Neuronal stem cell (in vitro differentiated cells): ENCODE measurements around the gene SLC39A3.

Source experiments
- DNase-seq: peaks from one replicate; pipeline ENCODE4 v3.0.0-alpha.2; 2013; ENCODE audit warnings: low spot score
- H2AFZ ChIP-seq: one replicate; pipeline ENCODE4 v1.6.1; 2013; ENCODE audit warnings: mild to moderate bottlenecking, low read length, inconsistent platforms
- H2AK5ac ChIP-seq: 2 replicates; pipeline ENCODE4 v1.6.1; 2013; ENCODE audit warnings: low read depth, mild to moderate bottlenecking, inconsistent platforms, low read length, moderate library complexity, mixed read lengths
- H2BK120ac ChIP-seq: 2 replicates; pipeline ENCODE4 v1.6.1; 2013; ENCODE audit warnings: low read depth, mild to moderate bottlenecking, inconsistent platforms, low read length, moderate library complexity, mixed read lengths
- H2BK12ac ChIP-seq: one replicate; pipeline ENCODE4 v1.6.1; 2013; ENCODE audit warnings: low read length, inconsistent platforms
- H2BK15ac ChIP-seq: 2 replicates; pipeline ENCODE4 v1.6.1; 2013; ENCODE audit warnings: mild to moderate bottlenecking, low read length, inconsistent platforms, mixed read lengths
- H2BK5ac ChIP-seq: one replicate; pipeline ENCODE4 v1.6.1; 2013; ENCODE audit warnings: inconsistent platforms, mild to moderate bottlenecking, low read length, moderate library complexity
- H3K14ac ChIP-seq: one replicate; pipeline ENCODE4 v1.6.1; 2013; ENCODE audit warnings: low read length, inconsistent platforms
- H3K18ac ChIP-seq: 2 replicates; pipeline ENCODE4 v1.6.1; 2013; ENCODE audit warnings: low read length, inconsistent platforms
- H3K23ac ChIP-seq: 2 replicates; pipeline ENCODE4 v1.6.1; 2013; ENCODE audit warnings: low read depth, mild to moderate bottlenecking, mixed read lengths, low read length, inconsistent platforms; ENCODE audit not compliant: poor library complexity
- H3K27ac ChIP-seq: replicated peaks from 3 replicates; pipeline ENCODE4 v1.5.1; 2013; ENCODE audit warnings: low read length, inconsistent platforms
- H3K27me3 ChIP-seq, 3 experiments: 2 replicates each; pipeline ENCODE4 v1.6.1; 2013; ENCODE audit warnings: low read length in 3 of 3, mild to moderate bottlenecking in 2 of 3, inconsistent platforms in 1 of 3, low read depth in 1 of 3, mixed read lengths in 1 of 3, moderate library complexity in 1 of 3; ENCODE audit not compliant: control insufficient read depth in 3 of 3, insufficient read depth in 3 of 3
- H3K36me3 ChIP-seq, 2 donors: replicated peaks in 1 of 2; 2 replicates each; pipeline ENCODE4 v1.6.1; 2013; ENCODE audit warnings: low read length in 2 of 2; ENCODE audit not compliant: control insufficient read depth in 2 of 2, insufficient read depth in 2 of 2
- H3K4ac ChIP-seq: 2 replicates; pipeline ENCODE4 v1.6.1; 2013; ENCODE audit warnings: inconsistent platforms, mild to moderate bottlenecking, low read length, moderate library complexity
- H3K4me1 ChIP-seq, 2 donors: 1 replicate in 1 of 2; 2 replicates in 1 of 2; pipeline ENCODE4 v1.6.1; 2013; ENCODE audit warnings: low read length in 2 of 2, low read depth in 1 of 2; ENCODE audit not compliant: control insufficient read depth in 2 of 2, insufficient read depth in 1 of 2
- H3K4me2 ChIP-seq: one replicate; pipeline ENCODE4 v1.6.1; 2013; ENCODE audit warnings: mild to moderate bottlenecking, low read length, inconsistent platforms; ENCODE audit not compliant: insufficient read depth, poor library complexity, severe bottlenecking
- H3K4me3 ChIP-seq, 2 donors: 2 replicates each; pipeline ENCODE4 v1.5.1; 2013; ENCODE audit warnings: low read length in 2 of 2, mild to moderate bottlenecking in 2 of 2, inconsistent platforms in 1 of 2, moderate library complexity in 1 of 2
- H3K79me1 ChIP-seq: one replicate; pipeline ENCODE4 v1.6.1; 2013; ENCODE audit warnings: low read depth, mild to moderate bottlenecking, inconsistent platforms, low read length, moderate library complexity
- H3K9ac ChIP-seq: one replicate; pipeline ENCODE4 v1.6.1; 2013; ENCODE audit warnings: mild to moderate bottlenecking, low read depth, low read length, inconsistent platforms; ENCODE audit not compliant: poor library complexity
- H3K9me3 ChIP-seq, 2 donors: replicated peaks in 1 of 2; 2 replicates each; pipeline versions ENCODE3 to v1.6.1; 2013; ENCODE audit warnings: low read length in 2 of 2, mild to moderate bottlenecking in 2 of 2, inconsistent platforms in 1 of 2, low read depth in 1 of 2, mixed read lengths in 1 of 2, moderate library complexity in 1 of 2; ENCODE audit not compliant: control insufficient read depth in 2 of 2, insufficient read depth in 1 of 2
- H4K8ac ChIP-seq: one replicate; pipeline ENCODE4 v1.6.1; 2013; ENCODE audit warnings: low read depth, mild to moderate bottlenecking, inconsistent platforms, low read length, moderate library complexity
- H4K91ac ChIP-seq: one replicate; pipeline ENCODE4 v1.6.1; 2013; ENCODE audit warnings: low read length, low read depth, mild to moderate bottlenecking, inconsistent platforms; ENCODE audit not compliant: poor library complexity
- WGBS, 2 donors: extraction: QIAGEN DNeasy Blood & Tissue Kit; methylation state at CpG; one replicate each; pipeline ENCODE4 v1.1.7; 2013; ENCODE audit warnings: missing lambda C conversion rate in 2 of 2, mixed read lengths in 1 of 2; ENCODE audit not compliant: insufficient read length in 2 of 2, insufficient replicate concordance in 1 of 2; ENCODE audit errors: extremely low coverage in 2 of 2; 5-methylcytosine and 5-hydroxymethylcytosine counted together

SLC39A3 gene

GRCh38 chr19:2750808-2751437 is 11.1 kb upstream of the SLC39A3 start:
- H3K4me3 ChIP-seq: no peak overlapping the region
- H3K4me2 ChIP-seq: no peak overlapping the region
- H3K9me3 ChIP-seq: peaks cover 0 to 3% of the 10 kb centered on the region in 2 donors
- H3K36me3 ChIP-seq: peaks cover 16 to 30% of the 10 kb centered on the region in 2 donors
- no peak overlapping the region for H3K9ac ChIP-seq
- peaks cover 3% of the 10 kb centered on the region for H3K79me1 ChIP-seq
- WGBS, 2 donors: no CpG with 5 or more reads among the region's 17 CpGs
- H3K14ac ChIP-seq: no peak overlapping the region
- no peak overlapping the region for H2BK120ac ChIP-seq
- H3K18ac ChIP-seq: no peak overlapping the region
- H3K4ac ChIP-seq: no peak overlapping the region
- H2BK12ac ChIP-seq: no peak overlapping the region
- H4K91ac ChIP-seq: no peak overlapping the region
- H3K4me1 ChIP-seq: peaks cover 0 to 2% of the 10 kb centered on the region in 2 donors
- H2BK15ac ChIP-seq: no peak overlapping the region
- H2AFZ ChIP-seq: no peak overlapping the region
- H3K23ac ChIP-seq: no peak overlapping the region
- no peak overlapping the region for H3K27ac ChIP-seq
- peaks cover 0 to 3% (median 0%) of the 10 kb centered on the region in 3 experiments for H3K27me3 ChIP-seq
- H2BK5ac ChIP-seq: no peak overlapping the region
- H2AK5ac ChIP-seq: no peak overlapping the region
- no peak for DNase-seq
- H4K8ac ChIP-seq: no peak overlapping the region

GRCh38 chr19:2747349-2747748 is 7.5 kb upstream of the SLC39A3 start:
- H3K27me3 ChIP-seq: peaks cover 0 to 3% (median 0%) of the 10 kb centered on the region in 3 experiments
- DNase-seq: no peak
- no peak overlapping the region for H2AFZ ChIP-seq
- no peak overlapping the region for H3K4me2 ChIP-seq
- no peak overlapping the region for H4K8ac ChIP-seq
- H2AK5ac ChIP-seq: no peak overlapping the region
- no peaks in the 10 kb centered on the region for H3K36me3 ChIP-seq
- H4K91ac ChIP-seq: no peak overlapping the region
- no peaks in the 10 kb centered on the region for H3K79me1 ChIP-seq
- WGBS, 2 donors: no CpG with 5 or more reads among the region's 7 CpGs
- peaks cover 0 to 2% of the 10 kb centered on the region in 2 donors for H3K4me1 ChIP-seq
- H3K4ac ChIP-seq: no peak overlapping the region
- H3K9ac ChIP-seq: no peak overlapping the region
- no peak overlapping the region for H3K18ac ChIP-seq
- no peak overlapping the region for H2BK12ac ChIP-seq
- H2BK15ac ChIP-seq: no peak overlapping the region
- no peak overlapping the region for H3K27ac ChIP-seq
- H3K23ac ChIP-seq: no peak overlapping the region
- H3K14ac ChIP-seq: no peak overlapping the region
- no peak overlapping the region for H3K4me3 ChIP-seq
- no peak overlapping the region for H2BK5ac ChIP-seq
- peaks cover 0 to 3% of the 10 kb centered on the region in 2 donors for H3K9me3 ChIP-seq
- H2BK120ac ChIP-seq: no peak overlapping the region

- Histone ChIP-seq H3K27ac (no peak overlapping the region), H2BK5ac (no peak overlapping the region), H3K4me3 (no peak overlapping the region), H2AFZ (no peak overlapping the region), H4K91ac (no peak overlapping the region), H3K14ac (no peak overlapping the region), H2BK12ac (no peak overlapping the region), H4K8ac (no peak overlapping the region), H3K23ac (no peak overlapping the region), H3K18ac (no peak overlapping the region), H3K27me3 (peaks cover 0 to 2% (median 0%) of the 10 kb centered on the region in 3 experiments), H3K4ac (no peak overlapping the region), H3K4me2 (no peak overlapping the region), H2AK5ac (no peak overlapping the region), H3K36me3 (no peaks in the 10 kb centered on the region), H3K9ac (no peak overlapping the region), H2BK15ac (no peak overlapping the region), H2BK120ac (no peak overlapping the region), H3K9me3 (peaks cover 0 to 3% of the 10 kb centered on the region in 2 donors), H3K4me1 (peaks cover 5% of the 10 kb centered on the region in 2 donors), H3K79me1 (peaks cover 7% of the 10 kb centered on the region)
- no peak for DNase-seq
- no CpG with 5 or more reads among the region's 4 CpGs for WGBS, 2 donors
Observed at GRCh38 chr19:2744113-2744512, 4.3 kb upstream of the SLC39A3 start.

GRCh38 chr19:2743099-2743498 is 3.3 kb upstream of the SLC39A3 start:
- no peaks in the 10 kb centered on the region for H3K36me3 ChIP-seq
- WGBS, 2 donors: no CpG with 5 or more reads among the region's 8 CpGs

More at GRCh38 chr19:2743099-2743498, 3.3 kb upstream of the SLC39A3 start:
- no peak overlapping the region for H2BK120ac ChIP-seq
- no peak overlapping the region for H2AK5ac ChIP-seq
- no peak overlapping the region for H3K4ac ChIP-seq
- H3K27ac ChIP-seq: no peak overlapping the region
- DNase-seq: no peak
- no peak overlapping the region for H3K9ac ChIP-seq
- no peak overlapping the region for H4K91ac ChIP-seq
- no peak overlapping the region for H4K8ac ChIP-seq
- no peak overlapping the region for H2AFZ ChIP-seq
- no peak overlapping the region for H2BK12ac ChIP-seq
- H3K14ac ChIP-seq: no peak overlapping the region
- peaks cover 5 to 7% of the 10 kb centered on the region in 2 donors for H3K4me1 ChIP-seq
- H3K23ac ChIP-seq: no peak overlapping the region
- H3K27me3 ChIP-seq: no peaks in the 10 kb centered on the region
- no peak overlapping the region for H2BK5ac ChIP-seq
- peaks cover 10% of the 10 kb centered on the region for H3K79me1 ChIP-seq
- no peak overlapping the region for H3K18ac ChIP-seq
- H2BK15ac ChIP-seq: no peak overlapping the region
- H3K4me2 ChIP-seq: no peak overlapping the region
- no peaks in the 10 kb centered on the region for H3K9me3 ChIP-seq
- H3K4me3 ChIP-seq: no peak overlapping the region
